GM23338 (cell line): ENCODE measurements around the gene TNK2. TPM values are rescaled to one million over a fixed set of nuclear protein-coding genes. Genes with fewer than 3 reads are reported as not detected.

Experiments used
- EZH2phosphoT487 ChIP-seq: fragments of 200-600 bp; sonication (generic); IDR thresholded peaks from one replicate; pipeline ENCODE4 v1.8.1; 2018; ENCODE audit warnings: antibody characterized with exemption; ENCODE audit not compliant: unreplicated experiment
- JUNB ChIP-seq: IDR thresholded peaks from one replicate; pipeline ENCODE4 v1.6.1; 2016; ENCODE audit warnings: antibody characterized with exemption; ENCODE audit not compliant: unreplicated experiment
- NANOG ChIP-seq: IDR thresholded peaks from 2 replicates; pipeline ENCODE4 v1.6.1; 2016; ENCODE audit warnings: antibody characterized with exemption, borderline replicate concordance
- POLR2AphosphoS5 ChIP-seq: IDR thresholded peaks from 2 replicates; pipeline ENCODE4 v1.6.1; 2016; ENCODE audit warnings: antibody characterized with exemption, low read depth
- STAT1 ChIP-seq: IDR thresholded peaks from one replicate; pipeline ENCODE4 v1.6.1; 2016; ENCODE audit warnings: antibody characterized with exemption; ENCODE audit not compliant: unreplicated experiment
- ZNF114 ChIP-seq: fragments of 250-450 bp; sonication (Bioruptor Pico); IDR thresholded peaks from 2 replicates; pipeline ENCODE4 v1.5.0; 2020; ENCODE audit warnings: mild to moderate bottlenecking, moderate library complexity
- ZNF331 ChIP-seq: fragments of 250-450 bp; sonication (Bioruptor Pico); IDR thresholded peaks from 2 replicates; pipeline ENCODE4 v1.5.0; 2020; ENCODE audit warnings: low read depth, mild to moderate bottlenecking, moderate library complexity
- ZNF462 ChIP-seq: fragments of 250-450 bp; sonication (Bioruptor Pico); IDR thresholded peaks from 2 replicates; pipeline ENCODE4 v1.5.0; 2020; ENCODE audit warnings: mild to moderate bottlenecking, moderate library complexity
- polyA plus RNA-seq: library from polyadenylated mRNA; unstranded; fragments of >200 nt; fragmentation: Nextera tagmentation; extraction: Ambion mirVana; gene quantifications from 2 replicates; pipeline ENCODE4 v1.2.1, GENCODE V29; 2016
- total RNA-seq: library from RNA; depleted of rRNA; stranded (reverse); fragments of >200 nt; shearing (Covaris generic); gene quantifications from 2 replicates; pipeline ENCODE4 v1.2.3, GENCODE V29; 2014
- TF ChIP-seq, protein P1 (sequence below), 2 experiments: fragments of 200-600 bp in 1 of 2; sonication (generic) in 1 of 2; conservative IDR thresholded peaks; 2 replicates each; pipeline versions ENCODE4 v1.5.1 to v1.6.1; 2016 to 2017; ENCODE audit warnings: antibody characterized with exemption in 2 of 2, low read depth in 2 of 2, mild to moderate bottlenecking in 2 of 2, moderate library complexity in 1 of 2
- TF ChIP-seq, protein P2 (sequence below): IDR thresholded peaks from 2 replicates; pipeline ENCODE4 v1.6.1; 2016; ENCODE audit warnings: antibody characterized with exemption

The TNK2 gene
- total and polyA plus RNA-seq, 2 experiments from 2014 or later, result 10.0 to 22.5 TPM

DNA sequence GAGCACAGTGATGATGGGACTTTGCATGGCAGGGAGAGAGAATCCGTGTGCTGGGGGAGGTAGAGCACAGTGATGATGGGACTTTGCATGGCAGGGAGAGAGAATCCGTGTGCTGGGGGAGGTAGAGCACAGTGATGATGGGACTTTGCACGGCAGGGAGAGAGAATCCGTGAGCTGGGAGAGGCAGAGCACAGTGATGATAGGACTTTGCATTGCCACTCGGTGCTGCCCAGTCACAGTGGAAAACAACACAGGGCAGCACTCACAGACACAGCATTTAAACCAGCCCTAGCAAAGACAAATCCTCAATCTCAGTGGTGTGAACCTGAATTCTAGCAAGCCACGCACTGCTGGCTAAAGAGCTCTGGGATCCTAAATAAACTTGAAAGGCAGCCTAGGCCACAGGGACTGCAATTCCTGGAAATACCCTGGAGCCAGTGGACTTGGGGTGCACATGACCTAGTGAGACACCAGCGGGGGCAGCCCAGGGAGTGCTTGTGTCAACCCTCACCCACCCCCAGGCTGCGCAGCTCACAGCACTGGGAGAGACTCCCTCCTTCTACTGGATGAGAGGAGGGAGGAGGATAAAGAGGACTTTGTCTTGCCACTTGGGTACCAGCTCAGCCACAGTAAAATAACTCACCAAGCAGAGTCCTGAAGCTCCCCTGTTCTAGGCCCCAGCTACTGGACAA, 23.4 kb upstream of the TNK2 start (continued):
- TF ChIP-seq ZNF462 (CRISPR knock-in tag) (no peak), POLR2AphosphoS5 (no peak), EZH2phosphoT487 (no peak), ZNF331 (no peak), NANOG (no peak), STAT1 (no peak), JUNB (no peak), ZNF114 (CRISPR knock-in tag) (no peak)
- TF ChIP-seq, protein P1, sequence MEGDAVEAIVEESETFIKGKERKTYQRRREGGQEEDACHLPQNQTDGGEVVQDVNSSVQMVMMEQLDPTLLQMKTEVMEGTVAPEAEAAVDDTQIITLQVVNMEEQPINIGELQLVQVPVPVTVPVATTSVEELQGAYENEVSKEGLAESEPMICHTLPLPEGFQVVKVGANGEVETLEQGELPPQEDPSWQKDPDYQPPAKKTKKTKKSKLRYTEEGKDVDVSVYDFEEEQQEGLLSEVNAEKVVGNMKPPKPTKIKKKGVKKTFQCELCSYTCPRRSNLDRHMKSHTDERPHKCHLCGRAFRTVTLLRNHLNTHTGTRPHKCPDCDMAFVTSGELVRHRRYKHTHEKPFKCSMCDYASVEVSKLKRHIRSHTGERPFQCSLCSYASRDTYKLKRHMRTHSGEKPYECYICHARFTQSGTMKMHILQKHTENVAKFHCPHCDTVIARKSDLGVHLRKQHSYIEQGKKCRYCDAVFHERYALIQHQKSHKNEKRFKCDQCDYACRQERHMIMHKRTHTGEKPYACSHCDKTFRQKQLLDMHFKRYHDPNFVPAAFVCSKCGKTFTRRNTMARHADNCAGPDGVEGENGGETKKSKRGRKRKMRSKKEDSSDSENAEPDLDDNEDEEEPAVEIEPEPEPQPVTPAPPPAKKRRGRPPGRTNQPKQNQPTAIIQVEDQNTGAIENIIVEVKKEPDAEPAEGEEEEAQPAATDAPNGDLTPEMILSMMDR (conservative IDR thresholded peaks at IDR 0.05; ENCODE audit: low read depth in 2 of 2), result no peak
- TF ChIP-seq, protein P2, sequence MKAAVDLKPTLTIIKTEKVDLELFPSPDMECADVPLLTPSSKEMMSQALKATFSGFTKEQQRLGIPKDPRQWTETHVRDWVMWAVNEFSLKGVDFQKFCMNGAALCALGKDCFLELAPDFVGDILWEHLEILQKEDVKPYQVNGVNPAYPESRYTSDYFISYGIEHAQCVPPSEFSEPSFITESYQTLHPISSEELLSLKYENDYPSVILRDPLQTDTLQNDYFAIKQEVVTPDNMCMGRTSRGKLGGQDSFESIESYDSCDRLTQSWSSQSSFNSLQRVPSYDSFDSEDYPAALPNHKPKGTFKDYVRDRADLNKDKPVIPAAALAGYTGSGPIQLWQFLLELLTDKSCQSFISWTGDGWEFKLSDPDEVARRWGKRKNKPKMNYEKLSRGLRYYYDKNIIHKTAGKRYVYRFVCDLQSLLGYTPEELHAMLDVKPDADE, result no peak
